Suppressor macrophage treated with lipopolysaccharide for 1 hour (primary cell): ENCODE results near the gene SNCAIP.

Experiments
- DNase-seq, 3 donors: peaks; one replicate each; pipeline ENCODE4 v3.0.0-alpha.2; 2020 to 2022

SNCAIP gene

DNA sequence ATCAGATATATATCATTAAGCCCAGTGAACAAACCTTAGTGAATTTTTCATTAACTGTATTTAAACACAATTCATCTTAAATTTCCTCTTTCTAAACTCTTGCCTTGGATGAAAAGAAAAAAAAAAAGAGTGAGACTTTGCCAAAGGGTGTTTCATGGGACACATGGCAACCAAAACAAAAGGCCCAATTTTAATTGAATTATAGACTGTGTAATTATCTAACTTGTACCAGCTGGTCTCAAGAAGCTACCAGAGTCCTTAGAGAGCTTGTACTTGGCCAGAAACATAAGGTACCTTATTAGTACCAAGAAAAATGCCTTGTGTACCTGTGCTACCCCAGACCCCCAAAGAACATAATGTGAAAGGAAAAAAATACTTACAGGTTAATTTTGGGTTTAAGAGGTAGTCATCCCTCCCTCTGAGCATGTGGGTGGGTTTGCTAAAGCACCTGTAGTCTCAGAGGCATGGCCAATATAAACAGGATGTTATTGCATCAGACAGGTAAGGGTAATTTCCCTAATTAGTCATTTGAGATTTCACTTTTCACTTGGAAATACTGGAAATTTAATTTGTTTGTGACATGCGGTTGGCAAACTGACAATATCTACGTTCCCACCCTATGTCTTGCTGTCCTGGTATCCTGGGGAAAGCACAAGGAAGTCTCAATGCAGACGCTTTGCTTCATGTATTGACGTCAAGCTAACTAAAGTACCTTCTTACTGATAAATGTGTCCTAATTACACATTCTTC is 90.1 kb downstream of the SNCAIP start:
- DNase-seq = no peak

- DNase-seq = no peak
Observed at GRCh38 chr5:122402955-122403685, 91.1 kb downstream of the SNCAIP start.

DNA sequence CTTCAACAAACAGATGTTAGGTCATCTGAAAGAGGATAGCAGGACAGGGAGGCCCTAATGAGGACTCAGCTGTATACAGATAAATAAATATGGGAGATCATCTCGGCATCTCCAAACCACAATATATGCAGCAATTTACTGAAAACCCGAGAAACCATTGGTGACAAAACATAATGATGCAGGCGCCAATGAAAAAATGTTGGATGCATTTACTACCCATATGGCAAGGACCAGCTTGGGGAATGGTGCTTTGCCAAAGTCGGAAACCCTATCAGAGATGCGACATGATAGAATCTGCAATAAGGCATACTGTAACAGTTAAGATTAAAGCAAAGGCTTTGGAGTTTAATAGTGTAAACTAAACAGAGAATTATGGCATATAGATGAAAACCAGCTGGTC is 92.0 kb downstream of the SNCAIP start:
- DNase-seq = no peak

DNA sequence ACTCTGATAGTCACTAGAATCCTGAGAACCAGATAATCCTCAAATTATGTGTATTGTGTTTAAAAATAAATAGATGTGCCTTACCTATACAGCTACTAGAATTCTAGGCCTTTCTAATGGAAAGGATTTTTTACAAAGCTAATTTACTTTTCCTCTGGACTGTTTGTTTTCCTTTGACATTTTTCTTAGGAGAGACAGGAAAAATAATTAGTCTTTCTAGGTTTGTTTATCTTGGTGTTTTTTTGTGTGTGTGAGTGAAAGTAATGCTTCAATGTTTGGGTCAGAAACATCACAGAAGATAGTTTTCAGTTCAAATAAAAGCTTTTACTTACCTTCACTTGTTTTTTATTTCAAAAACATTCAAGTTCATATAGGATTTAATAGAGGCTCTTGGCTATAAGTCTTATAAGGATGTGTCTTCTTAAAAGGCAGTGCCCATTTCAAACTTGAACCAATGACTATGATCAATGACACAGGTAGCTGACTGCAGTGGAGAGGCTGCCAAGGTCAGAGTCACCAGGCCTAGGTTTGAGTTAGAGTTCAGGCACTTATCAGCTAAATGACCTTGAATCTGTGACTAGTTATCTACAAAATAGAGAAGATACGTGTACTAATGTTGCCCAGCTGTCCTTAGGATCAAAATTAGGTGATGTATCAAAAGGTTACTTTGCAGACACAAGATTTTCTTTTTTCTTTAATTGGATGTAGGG is 92.8 kb downstream of the SNCAIP start:
- DNase-seq = no peak

- DNase-seq = no peak
Observed at GRCh38 chr5:122405751-122406150, 93.7 kb downstream of the SNCAIP start.

GRCh38 chr5:122406181-122406580 is 94.1 kb downstream of the SNCAIP start:
- DNase-seq = no peak

DNA sequence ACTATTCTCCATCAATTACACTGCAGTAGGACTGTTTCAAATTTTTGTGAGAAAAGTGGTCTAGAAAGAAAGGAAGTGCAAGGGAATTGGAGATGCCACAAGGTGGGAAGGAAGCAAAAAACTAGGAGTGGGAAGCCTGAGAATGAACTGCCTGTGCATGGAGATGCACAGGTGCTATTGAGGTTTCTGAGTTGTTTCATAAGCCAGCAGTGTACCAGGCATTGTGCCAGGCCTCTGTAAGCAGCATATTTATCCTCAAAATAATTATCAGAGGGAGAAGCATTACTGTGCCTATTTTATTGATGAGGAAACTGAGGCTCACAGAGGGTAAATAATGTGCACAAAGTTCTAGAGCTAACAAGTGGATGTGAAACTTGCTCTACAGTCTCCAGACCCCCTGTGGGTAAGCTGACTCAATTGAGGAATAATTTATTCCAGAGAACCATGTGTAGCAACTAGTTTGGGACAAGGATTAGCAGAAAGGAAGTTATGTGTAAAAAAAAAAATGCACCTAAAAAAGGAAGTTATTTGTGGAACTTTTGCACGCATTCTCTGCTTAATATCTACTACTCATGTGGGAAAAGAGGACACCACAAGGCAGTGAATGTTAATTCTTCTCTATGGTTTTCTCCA is 96.7 kb downstream of the SNCAIP start:
- peak in 1 of 3 donors; percentile 16 for DNase-seq

DNA sequence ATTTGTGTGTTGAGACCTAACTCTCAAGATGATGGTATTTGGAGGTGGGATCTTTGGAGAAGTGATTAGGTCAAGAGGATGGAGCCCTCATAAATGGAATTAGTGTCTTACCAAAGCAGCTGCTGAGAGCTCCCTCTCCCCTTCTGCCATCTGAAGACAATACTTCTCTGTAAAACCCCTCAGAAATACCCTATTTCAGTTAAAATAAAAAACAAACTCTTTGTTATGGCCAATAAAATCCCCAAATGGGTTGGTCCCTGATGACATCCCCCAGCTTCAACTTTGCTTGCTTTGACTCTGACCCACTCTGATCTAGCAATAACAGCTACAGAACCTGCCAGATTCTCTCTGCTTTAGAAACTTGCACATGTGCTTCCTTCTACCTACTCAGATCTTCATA is 100.9 kb downstream of the SNCAIP start:
- no peak for DNase-seq

DNA sequence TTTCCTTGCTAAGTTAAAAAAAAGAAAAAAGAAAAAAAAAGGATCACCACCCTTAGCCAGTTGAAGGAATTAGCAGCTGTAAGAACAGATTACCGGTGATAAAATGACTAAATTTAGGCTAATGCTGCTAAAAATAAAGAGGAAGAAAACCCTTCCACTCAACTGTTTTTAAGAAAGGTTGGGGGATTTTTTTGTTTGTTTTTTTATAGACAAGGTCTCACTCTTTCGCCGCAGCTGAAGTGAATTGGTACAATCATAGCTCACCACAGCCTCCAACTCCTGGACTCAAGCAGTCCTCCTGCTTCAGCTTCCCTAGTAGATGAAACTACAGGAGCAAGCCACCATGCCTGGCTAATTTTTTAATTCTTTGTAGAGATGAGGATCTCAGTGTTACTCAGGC is 101.7 kb downstream of the SNCAIP start:
- no peak for DNase-seq

DNA sequence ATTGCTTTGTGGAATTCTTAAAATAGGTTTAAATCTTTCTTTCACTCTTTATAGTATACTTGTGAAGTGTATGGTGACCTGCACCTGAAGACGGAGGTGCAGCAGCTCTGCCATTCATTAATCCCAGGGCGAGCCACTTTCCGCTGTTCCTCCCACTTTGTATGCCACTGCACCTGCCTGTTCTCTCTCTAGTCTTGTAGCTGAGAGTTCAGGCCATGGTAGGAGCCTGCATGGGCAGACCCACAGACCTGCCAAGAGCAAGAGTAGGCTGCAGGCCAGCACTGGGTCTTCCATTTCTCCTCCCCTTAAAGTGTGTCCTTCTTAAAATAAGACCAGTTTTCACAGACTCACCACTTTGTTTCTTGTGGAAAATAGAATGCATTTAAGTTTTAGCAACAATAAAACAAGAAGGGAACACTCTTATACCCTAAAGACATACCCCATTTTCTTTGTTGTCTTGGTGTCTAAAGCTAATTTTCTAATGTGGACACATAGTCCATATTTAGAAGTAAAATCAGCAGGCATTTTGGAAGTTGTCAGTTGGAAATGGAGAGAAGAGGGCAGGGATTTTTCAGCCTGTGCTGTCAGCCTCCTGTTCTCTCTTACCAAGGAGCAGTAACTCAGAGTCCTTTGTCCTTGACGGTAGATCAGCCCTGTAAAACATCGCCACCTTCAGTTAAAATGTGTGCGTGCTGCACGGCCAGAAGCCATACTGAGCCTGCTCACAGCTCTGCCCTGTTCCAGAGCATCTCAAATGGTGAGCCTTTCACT is 103.2 kb downstream of the SNCAIP start:
- peak; percentile 40 to 58 (median 50) for DNase-seq

- DNase-seq = no peak
Observed at GRCh38 chr5:122415801-122416120, 103.7 kb downstream of the SNCAIP start.

DNA sequence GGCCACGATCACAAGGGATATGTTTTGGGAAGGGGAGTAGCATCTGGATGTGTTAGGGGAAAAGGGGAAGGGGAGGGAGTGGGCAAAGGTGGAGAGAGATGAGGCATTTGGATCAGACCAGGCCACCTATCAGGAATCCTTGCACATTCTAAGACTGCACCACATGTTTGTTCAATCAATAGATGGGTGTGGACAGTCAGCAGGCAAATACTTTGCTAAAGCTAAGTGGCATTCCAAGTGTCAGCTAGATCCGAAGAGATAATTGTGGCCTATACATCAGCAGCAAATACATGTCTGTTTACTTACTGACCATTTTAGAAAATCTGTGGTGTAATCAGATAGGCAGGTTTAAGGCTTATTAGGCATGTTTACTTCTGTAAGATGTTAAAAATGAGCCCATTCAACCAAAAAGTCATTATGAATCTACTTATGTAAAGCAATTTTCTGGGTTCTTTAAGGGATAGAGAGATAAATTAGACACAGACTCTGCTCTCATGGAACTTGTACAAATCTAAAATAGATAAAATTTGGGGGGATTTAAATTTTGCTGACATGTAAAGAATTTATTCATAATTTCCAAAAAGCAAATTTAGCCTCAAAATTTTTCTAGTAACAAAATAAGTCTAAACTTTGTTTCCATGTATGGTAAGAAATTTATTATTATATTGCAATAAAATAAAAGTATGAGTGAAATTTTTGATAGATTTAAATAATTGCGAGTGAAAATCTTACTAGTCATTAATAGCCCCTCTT is 107.3 kb downstream of the SNCAIP start:
- no peak for DNase-seq

DNA sequence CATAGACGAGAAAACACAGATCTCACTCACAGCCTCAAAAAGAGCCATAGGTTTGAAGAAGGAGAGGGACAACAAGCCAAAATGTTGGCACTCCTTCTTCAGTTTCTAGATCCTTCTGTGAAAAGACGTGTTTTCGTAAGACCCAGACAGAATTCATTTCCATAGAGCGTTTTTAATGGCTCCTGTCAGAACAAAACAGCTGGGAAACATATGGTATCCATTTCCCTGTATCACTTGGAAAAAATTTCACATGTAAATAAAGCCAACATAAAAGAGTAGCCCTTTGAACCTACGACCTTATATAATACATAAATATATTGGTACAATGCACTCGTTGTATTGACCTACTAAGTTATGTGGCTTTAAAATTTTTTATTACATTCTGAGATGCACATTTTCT is 108.1 kb downstream of the SNCAIP start:
- DNase-seq = no peak

GRCh38 chr5:122420537-122421236 is 108.7 kb downstream of the SNCAIP start:
- DNase-seq = no peak

- no peak for DNase-seq
Observed at GRCh38 chr5:122421374-122422079, 109.5 kb downstream of the SNCAIP start.

DNA sequence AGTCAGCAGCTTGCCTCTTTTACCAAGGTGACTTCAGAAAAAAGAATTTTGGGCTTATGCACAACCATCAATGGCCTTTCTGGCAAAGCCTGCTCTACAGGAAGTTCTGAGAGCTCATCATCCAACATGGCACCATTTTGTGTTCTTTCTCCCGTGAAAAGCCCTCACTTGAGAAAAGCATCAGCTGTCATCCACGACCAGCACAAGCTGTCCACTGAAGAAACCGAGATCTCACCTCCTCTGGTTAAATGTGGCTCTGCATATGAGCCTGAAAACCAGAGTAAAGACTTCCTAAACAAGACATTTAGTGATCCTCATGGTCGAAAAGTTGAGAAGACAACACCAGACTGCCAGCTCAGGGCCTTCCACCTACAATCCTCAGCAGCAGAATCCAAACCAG is 111.2 kb downstream of the SNCAIP start:
- DNase-seq = no peak

- DNase-seq = no peak
Observed at GRCh38 chr5:122424132-122424531, 112.1 kb downstream of the SNCAIP start.

DNA sequence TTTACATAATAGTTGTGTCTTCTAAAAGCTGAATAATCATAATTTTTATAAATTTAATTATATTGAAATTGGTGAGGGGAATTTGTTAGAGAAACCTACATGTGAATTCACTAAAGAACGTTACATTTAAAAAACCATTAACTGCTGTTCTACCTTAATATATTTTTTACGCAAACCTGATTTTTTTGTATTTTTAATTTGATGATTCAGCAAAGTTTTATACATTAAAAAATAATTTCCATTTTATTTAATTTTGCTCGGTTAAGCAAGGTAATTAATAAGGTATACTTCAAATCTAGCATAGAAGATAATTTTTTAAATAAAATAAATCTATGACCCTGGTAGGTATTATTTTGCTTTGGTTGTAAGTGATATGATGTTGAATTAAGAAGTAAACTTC is 114.3 kb downstream of the SNCAIP start:
- no peak for DNase-seq

DNA sequence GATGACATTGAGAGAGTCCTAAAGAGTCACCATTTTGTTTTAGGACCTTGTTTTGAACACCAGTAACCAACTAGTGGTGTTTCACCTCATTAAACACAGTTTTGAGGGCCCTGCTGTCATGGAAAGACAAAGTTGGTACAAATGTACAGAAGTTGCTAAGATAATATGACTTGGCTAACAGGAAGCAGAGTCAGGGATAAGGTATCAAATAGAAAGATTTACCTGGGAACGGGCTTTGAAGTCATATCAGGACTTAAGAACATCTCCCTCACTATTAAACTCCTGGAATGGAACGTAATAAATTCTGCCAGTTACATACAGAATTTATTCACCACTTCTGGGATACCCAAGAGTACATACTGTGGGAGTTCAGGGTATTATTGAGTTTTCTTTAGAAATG is 115.6 kb downstream of the SNCAIP start:
- DNase-seq = no peak

DNA sequence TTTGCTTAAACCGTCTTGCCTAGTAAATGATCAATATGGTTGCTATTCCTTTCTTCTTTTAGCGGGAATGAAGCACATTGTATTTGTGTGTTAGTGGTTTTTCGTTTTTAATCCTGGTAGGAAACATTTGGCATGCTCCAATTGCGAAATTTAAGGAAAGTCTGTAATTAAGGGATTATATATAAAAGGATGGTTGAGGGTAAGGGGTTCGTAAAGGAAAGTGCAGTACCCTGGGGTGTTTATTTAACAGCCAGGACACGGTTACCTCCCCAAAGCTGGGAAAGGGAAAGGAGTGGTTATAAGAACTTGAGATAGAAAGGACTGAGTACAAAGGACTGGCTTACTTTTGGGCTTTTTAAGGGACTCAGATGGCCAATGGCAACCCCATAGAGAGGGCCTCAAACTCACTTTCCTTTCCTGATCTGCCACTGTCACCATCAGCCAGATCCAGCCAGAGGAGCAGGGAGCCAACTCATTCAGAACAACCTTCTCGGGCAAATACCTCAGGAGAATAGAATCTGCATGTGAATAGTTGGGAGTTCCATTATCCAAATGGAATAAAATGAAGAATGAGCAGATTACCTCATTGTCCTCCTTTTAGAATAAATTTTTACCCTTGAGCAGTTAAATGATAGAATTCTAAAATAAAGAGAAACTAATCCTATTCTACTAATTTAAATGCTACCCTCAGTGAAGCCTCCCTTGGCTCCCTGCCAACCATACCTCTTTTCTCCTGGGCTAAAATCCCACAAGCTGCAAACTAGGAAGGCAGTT is 117.7 kb downstream of the SNCAIP start:
- DNase-seq = no peak
